GM19025 (cell line): ENCODE results near the gene GOSR1.
"Not testable (repeated sequence)": the region's sequence is repeated elsewhere in the genome, so short reads cannot be mapped to it uniquely, and the experiment has no call there.

Experiments used
- ATAC-seq: cut with Tn5 transposase; IDR thresholded peaks from one replicate; pipeline ENCODE4 v1.9.1; 2021; ENCODE audit warnings: mild to moderate bottlenecking, low read depth, moderate library complexity; ENCODE audit not compliant: unreplicated experiment

The GOSR1 gene

GRCh38 chr17:30559656-30560055 is 82.4 kb downstream of the GOSR1 start:
- no peak for ATAC-seq

GRCh38 chr17:30560117-30561026 is 83.2 kb downstream of the GOSR1 start:
- not testable (repeated sequence) for ATAC-seq

- not testable (repeated sequence) for ATAC-seq
Measured at GRCh38 chr17:30561766-30562165, 84.6 kb downstream of the GOSR1 start.

- ATAC-seq: not testable (repeated sequence)
Measured at GRCh38 chr17:30563131-30563904, 86.1 kb downstream of the GOSR1 start.

- not testable (repeated sequence) for ATAC-seq
Measured at GRCh38 chr17:30563905-30564390, 86.7 kb downstream of the GOSR1 start.

GRCh38 chr17:30564422-30565072 is 87.3 kb downstream of the GOSR1 start:
- ATAC-seq: not testable (repeated sequence)

- no peak for ATAC-seq
Measured at GRCh38 chr17:30565073-30565935, 88.1 kb downstream of the GOSR1 start.

GRCh38 chr17:30566104-30566503 is 88.9 kb downstream of the GOSR1 start:
- not testable (repeated sequence) for ATAC-seq

- not testable (repeated sequence) for ATAC-seq
Measured at GRCh38 chr17:30566516-30567225, 89.5 kb downstream of the GOSR1 start.

GRCh38 chr17:30567231-30568116 is 90.3 kb downstream of the GOSR1 start:
- no peak for ATAC-seq

GRCh38 chr17:30568117-30568430 is 90.9 kb downstream of the GOSR1 start:
- no peak for ATAC-seq

- not testable (repeated sequence) for ATAC-seq
Measured at GRCh38 chr17:30569531-30570175, 92.4 kb downstream of the GOSR1 start.

GRCh38 chr17:30570191-30570590 is 93.0 kb downstream of the GOSR1 start:
- ATAC-seq: no peak

- ATAC-seq: no peak
Measured at GRCh38 chr17:30570596-30571265, 93.5 kb downstream of the GOSR1 start.

GRCh38 chr17:30571404-30571803 is 94.2 kb downstream of the GOSR1 start:
- ATAC-seq: not testable (repeated sequence)

GRCh38 chr17:30571921-30572320 is 94.7 kb downstream of the GOSR1 start:
- no peak for ATAC-seq
